ENCODE measurements around the gene PLXNC1. TPM values are rescaled to one million over a fixed set of nuclear protein-coding genes. Genes with fewer than 3 reads are reported as not detected.
A peak's percentile ranks its signal among the peaks of the same experiment; 100 is the strongest.

Gene PLXNC1
- total RNA-seq, 6 donors from 2014 or later = 14.1 to 51.3 (median 24.6) TPM

- Histone ChIP-seq H3K36me3 (no peaks in the 10 kb centered on the region), H3K9me3 (no peaks in the 10 kb centered on the region), H3K27me3 (no peaks in the 10 kb centered on the region), H3K4me1 (no peaks in the 10 kb centered on the region), H3K27ac (no peak overlapping the region), H3K4me3 (no peak overlapping the region)
- WGBS, 2 donors = 89 to 93% methylated on average over 14 to 16 of the region's 21 CpGs
- ATAC-seq (ENCODE audit: low FRiP score in 2 of 2) (peak in 1 of 2 donors; percentile 8), DNase-seq (peak in 1 of 2 donors; percentile 52)
- TF ChIP-seq, protein P1, sequence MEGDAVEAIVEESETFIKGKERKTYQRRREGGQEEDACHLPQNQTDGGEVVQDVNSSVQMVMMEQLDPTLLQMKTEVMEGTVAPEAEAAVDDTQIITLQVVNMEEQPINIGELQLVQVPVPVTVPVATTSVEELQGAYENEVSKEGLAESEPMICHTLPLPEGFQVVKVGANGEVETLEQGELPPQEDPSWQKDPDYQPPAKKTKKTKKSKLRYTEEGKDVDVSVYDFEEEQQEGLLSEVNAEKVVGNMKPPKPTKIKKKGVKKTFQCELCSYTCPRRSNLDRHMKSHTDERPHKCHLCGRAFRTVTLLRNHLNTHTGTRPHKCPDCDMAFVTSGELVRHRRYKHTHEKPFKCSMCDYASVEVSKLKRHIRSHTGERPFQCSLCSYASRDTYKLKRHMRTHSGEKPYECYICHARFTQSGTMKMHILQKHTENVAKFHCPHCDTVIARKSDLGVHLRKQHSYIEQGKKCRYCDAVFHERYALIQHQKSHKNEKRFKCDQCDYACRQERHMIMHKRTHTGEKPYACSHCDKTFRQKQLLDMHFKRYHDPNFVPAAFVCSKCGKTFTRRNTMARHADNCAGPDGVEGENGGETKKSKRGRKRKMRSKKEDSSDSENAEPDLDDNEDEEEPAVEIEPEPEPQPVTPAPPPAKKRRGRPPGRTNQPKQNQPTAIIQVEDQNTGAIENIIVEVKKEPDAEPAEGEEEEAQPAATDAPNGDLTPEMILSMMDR (IDR thresholded peaks at IDR 0.05) = no peak
- TF ChIP-seq POLR2AphosphoS5 (IDR thresholded peaks at IDR 0.05) = no peak
- TF ChIP-seq POLR2A (IDR thresholded peaks at IDR 0.05) = no peak
- TF ChIP-seq EP300 (IDR thresholded peaks at IDR 0.05) = no peak
Observed at GRCh38 chr12:94139816-94140215, 8.6 kb upstream of the PLXNC1 start.

GRCh38 chr12:94140556-94140955 lies 7.8 kb upstream of the PLXNC1 start:
- Histone ChIP-seq H3K4me1 (no peaks in the 10 kb centered on the region), H3K27ac (no peak overlapping the region), H3K36me3 (no peaks in the 10 kb centered on the region), H3K9me3 (no peaks in the 10 kb centered on the region), H3K27me3 (no peaks in the 10 kb centered on the region), H3K4me3 (no peak overlapping the region)
- 88 to 91% methylated on average over 13 of the region's 13 CpGs for WGBS, 2 donors
- peak; percentile 32 to 68 for DNase-seq
- ATAC-seq (ENCODE audit: low FRiP score in 2 of 2) = peak; percentile 27 to 33
- TF ChIP-seq, protein P1 (IDR thresholded peaks at IDR 0.05) = peak in 4 of 6 experiments; percentile 14 to 45 (median 32)
- TF ChIP-seq POLR2AphosphoS5 (IDR thresholded peaks at IDR 0.05) = no peak

DNA sequence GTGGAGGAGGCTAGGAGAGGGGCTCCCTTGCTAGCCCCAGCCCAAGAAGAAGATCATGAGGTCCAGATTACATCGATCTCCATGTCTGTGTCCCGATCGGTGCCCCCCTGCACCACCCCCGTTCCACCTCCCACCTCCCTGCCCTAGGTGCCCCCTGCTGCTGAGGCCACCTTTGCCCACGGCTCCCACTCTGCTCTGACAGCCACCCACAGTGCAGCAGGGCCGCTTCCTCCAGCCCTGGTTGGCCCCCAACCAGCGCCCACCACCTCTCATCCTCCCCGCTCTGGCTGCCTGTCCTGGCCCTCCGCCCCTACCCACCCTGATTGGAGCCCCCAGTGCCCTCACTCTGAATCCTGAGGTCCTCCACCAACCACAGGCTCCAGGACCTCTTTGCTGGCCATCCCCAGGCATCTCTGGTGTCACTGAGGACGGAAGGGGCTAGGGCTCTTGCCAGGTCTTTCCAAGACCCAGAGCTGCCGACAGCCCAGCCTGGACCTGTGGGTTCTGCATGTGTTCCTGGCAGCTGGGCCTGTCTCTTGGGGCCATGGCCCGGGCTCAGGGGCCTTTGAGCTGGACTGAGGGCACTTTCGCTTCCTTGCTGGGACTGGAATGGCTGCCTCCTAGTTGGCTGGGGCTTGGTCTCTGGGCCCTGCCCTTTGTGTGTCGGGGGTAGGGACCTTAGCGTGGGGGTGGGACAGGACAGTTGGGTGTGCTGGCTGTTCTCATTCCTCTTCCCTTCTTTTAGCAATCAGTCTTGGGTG lies 7.2 kb upstream of the PLXNC1 start:
- ATAC-seq (ENCODE audit: low FRiP score in 2 of 2) = peak in 1 of 2 donors; percentile 26
- H3K36me3 ChIP-seq = no peaks in the 10 kb centered on the region

GRCh38 chr12:94141892-94142291 lies 6.5 kb upstream of the PLXNC1 start:
- H3K4me1 ChIP-seq = no peaks in the 10 kb centered on the region
- ATAC-seq (ENCODE audit: low FRiP score in 2 of 2) = no peak
- no peak for DNase-seq
- no peaks in the 10 kb centered on the region for H3K36me3 ChIP-seq
- H3K9me3 ChIP-seq = no peaks in the 10 kb centered on the region
- H3K4me3 ChIP-seq = no peak overlapping the region
- WGBS, 2 donors = 83 to 84% methylated on average over 3 of the region's 3 CpGs
- H3K27me3 ChIP-seq = no peaks in the 10 kb centered on the region
- no peak for TF ChIP-seq POLR2AphosphoS5 (IDR thresholded peaks at IDR 0.05)
- no peak for TF ChIP-seq EP300 (IDR thresholded peaks at IDR 0.05)
- TF ChIP-seq, protein P1 (IDR thresholded peaks at IDR 0.05) = no peak
- no peak for TF ChIP-seq POLR2A (IDR thresholded peaks at IDR 0.05)
- no peak overlapping the region for H3K27ac ChIP-seq

More for the DNA sequence above, 7.2 kb upstream of the PLXNC1 start:
- Histone ChIP-seq H3K9me3 (no peaks in the 10 kb centered on the region), H3K27ac (no peak overlapping the region), H3K4me1 (no peaks in the 10 kb centered on the region), H3K27me3 (no peaks in the 10 kb centered on the region), H3K4me3 (no peak overlapping the region)
- WGBS, 2 donors = 90 to 96% methylated on average over 10 to 13 of the region's 15 CpGs
- TF ChIP-seq POLR2A (IDR thresholded peaks at IDR 0.05) (no peak), EP300 (IDR thresholded peaks at IDR 0.05) (no peak), POLR2AphosphoS5 (IDR thresholded peaks at IDR 0.05) (no peak)
- TF ChIP-seq, protein P1 (IDR thresholded peaks at IDR 0.05) = no peak
- peak in 1 of 2 donors; percentile 39 for DNase-seq

- WGBS, 2 donors = 49 to 60% methylated on average over 6 to 7 of the region's 7 CpGs
Observed at GRCh38 chr12:94143438-94143837, 4.9 kb upstream of the PLXNC1 start.

More at GRCh38 chr12:94143438-94143837, 4.9 kb upstream of the PLXNC1 start:
- Histone ChIP-seq H3K9me3 (no peaks in the 10 kb centered on the region), H3K27ac (no peak overlapping the region), H3K27me3 (no peaks in the 10 kb centered on the region), H3K4me1 (peaks cover 0 to 11% (median 6%) of the 10 kb centered on the region in 4 donors), H3K36me3 (no peaks in the 10 kb centered on the region), H3K4me3 (no peak overlapping the region)
- TF ChIP-seq POLR2AphosphoS5 (IDR thresholded peaks at IDR 0.05) (no peak), EP300 (IDR thresholded peaks at IDR 0.05) (no peak), POLR2A (IDR thresholded peaks at IDR 0.05) (no peak)
- TF ChIP-seq, protein P1 (IDR thresholded peaks at IDR 0.05) = no peak
- ATAC-seq (ENCODE audit: low FRiP score in 2 of 2) = no peak
- peak in 1 of 2 donors; percentile 23 for DNase-seq

Data from upper lobe of left lung (tissue), 6 donors.